Fibroblast of pulmonary artery (primary cell): ENCODE data around the gene ACP4.

Experiments used
- DNase-seq: peaks from one replicate; pipeline ENCODE4 v3.0.0-alpha.2; 2010; ENCODE audit warnings: low read depth
- H3K4me3 ChIP-seq: replicated peaks from 2 replicates; pipeline ENCODE4 v1.5.1; 2011; ENCODE audit warnings: low read depth, mild to moderate bottlenecking, control low read depth, low read length, moderate library complexity
- CTCF ChIP-seq: IDR thresholded peaks from 2 replicates; pipeline ENCODE4 v1.5.1; 2011; ENCODE audit warnings: mild to moderate bottlenecking, control low read depth, low read length, inconsistent platforms; ENCODE audit errors: missing control alignments

Gene ACP4

GRCh38 chr19:50843205-50843604 lies 53.0 kb downstream of the ACP4 start:
- TF ChIP-seq CTCF: no peak
- no peak overlapping the region for H3K4me3 ChIP-seq
- DNase-seq: no peak

GRCh38 chr19:50843701-50844221 lies 53.5 kb downstream of the ACP4 start:
- no peak for TF ChIP-seq CTCF

DNA sequence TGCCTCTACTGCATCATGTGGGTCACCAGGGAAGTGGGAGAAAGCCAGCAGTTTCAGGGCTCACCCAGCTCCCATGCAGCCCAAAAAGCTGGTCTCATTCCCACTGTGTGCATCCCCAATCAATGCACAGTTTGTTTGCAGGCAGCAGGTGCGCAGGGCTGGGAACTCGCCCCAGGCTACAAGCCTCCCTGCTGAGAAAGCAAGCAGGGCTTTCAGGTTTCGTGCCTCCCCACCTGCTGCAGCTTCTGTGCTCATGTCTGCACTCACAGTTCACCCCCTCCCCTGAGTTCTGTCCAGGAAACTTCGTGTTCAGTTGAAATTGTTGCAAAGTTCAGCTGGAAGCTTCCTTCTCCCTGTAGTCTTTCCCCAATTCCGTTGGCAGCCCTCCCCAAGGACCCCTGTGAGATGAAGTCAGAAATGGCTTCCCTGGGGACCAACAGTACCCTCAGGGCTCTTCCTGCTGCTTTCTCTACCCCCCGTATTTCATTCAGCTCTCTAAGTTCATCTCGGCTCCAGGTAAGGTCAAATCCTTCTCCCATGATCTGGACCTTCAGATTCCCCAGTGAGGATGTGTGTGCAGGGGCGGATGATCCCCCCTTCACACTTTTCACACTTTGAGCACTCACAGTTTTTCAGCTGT lies 54.2 kb downstream of the ACP4 start:
- TF ChIP-seq CTCF: no peak
- no peak for DNase-seq
- H3K4me3 ChIP-seq: no peak overlapping the region

More at GRCh38 chr19:50843701-50844221, 53.5 kb downstream of the ACP4 start:
- DNase-seq: no peak
- H3K4me3 ChIP-seq: no peak overlapping the region
